Fibroblast of lung (primary cell): ENCODE measurements around the gene PIM3.

ENCODE experiments used
- CTCF ChIP-seq, 2 donors: IDR thresholded peaks in 1 of 2; conservative IDR thresholded peaks in 1 of 2; 1 replicate in 1 of 2; 2 replicates in 1 of 2; pipeline ENCODE4 v1.5.1; 2011 to 2012; ENCODE audit warnings: low read length in 2 of 2, control low read depth in 1 of 2, inconsistent platforms in 1 of 2, low read depth in 1 of 2, mild to moderate bottlenecking in 1 of 2
- EZH2 ChIP-seq: IDR thresholded peaks from 2 replicates; pipeline ENCODE4 v1.5.1; 2012; ENCODE audit warnings: low read length, control low read depth, mild to moderate bottlenecking; ENCODE audit errors: missing control alignments

- TF ChIP-seq EZH2 (no peak), CTCF (conservative IDR thresholded peaks at IDR 0.05 in 1 of 2, IDR thresholded peaks at IDR 0.05 in 1 of 2; ENCODE audit: low read depth in 1 of 2, low read length in 2 of 2) (no peak)
Observed at GRCh38 chr22:49937758-49938564, 22.6 kb upstream of the PIM3 start.
